NCI-H510A (cell line): ENCODE data around the gene REXO4.

Source experiments
- DNase-seq: peaks from one replicate; lab custom pipeline; 2025; lab: John Stamatoyannopoulos, UW

Gene REXO4

DNA sequence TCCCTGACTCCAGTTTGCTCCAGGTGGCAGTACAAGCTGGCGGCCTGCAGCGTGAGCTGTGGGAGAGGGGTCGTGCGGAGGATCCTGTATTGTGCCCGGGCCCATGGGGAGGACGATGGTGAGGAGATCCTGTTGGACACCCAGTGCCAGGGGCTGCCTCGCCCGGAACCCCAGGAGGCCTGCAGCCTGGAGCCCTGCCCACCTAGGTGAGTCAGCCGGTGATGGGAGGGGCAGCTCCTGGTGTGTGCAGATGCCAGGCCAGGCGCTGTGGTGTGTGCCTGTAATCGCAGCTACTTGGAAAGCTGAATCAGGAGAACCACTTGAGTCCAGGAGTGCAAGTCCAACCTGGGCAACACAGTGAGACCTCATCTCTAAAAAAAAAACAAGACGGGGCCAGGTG is 31.9 kb upstream of the REXO4 start:
- peak; percentile 51 for DNase-seq

DNA sequence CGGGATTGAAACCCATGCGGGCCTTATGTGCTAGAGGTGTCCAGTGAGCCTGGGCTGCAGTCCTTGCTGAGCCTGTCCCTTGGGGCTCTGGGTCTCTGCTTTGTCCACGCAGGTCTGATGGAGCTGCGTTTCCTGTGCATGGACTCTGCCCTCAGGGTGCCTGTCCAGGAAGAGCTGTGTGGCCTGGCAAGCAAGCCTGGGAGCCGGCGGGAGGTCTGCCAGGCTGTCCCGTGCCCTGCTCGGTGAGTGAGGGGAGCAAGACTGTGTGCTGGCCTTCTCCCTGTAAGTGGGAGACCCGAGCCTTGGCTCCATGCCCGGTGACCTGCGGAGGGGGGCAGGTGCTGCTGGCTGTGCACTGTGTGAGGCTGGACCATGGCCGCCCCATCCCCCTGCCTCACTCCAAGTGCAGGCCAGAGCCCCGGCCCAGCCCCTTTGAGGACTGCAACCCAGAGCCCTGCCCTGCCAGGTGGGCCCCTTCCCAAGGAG is 30.7 kb upstream of the REXO4 start:
- no peak for DNase-seq

GRCh38 chr9:133445293-133445969 is 27.6 kb upstream of the REXO4 start:
- no peak for DNase-seq

DNA sequence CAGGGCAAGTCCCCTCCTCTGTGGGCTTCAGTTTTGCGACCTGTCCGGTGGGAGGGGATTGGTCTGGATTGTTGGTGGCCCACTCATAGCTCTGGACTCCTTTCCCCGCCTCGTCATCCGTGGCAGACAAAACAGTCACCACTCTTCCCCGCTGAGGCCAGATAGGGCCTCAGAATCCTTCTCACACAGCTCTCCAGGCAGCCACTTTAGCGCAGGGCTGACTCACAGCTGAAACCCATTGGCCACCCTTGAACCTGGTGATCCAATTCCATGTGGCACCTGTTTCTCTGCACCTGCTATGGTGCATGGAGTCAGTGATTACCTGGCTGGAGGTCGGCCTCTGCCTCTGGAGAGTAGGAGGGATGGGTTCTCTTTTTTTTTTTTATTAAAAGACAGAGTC is 26.2 kb upstream of the REXO4 start:
- DNase-seq = peak; percentile 70

GRCh38 chr9:133443248-133443647 is 25.4 kb upstream of the REXO4 start:
- no peak for DNase-seq

- DNase-seq = no peak
These were observed 23.8 kb upstream of the REXO4 start for GRCh38 chr9:133441571-133441970.

DNA sequence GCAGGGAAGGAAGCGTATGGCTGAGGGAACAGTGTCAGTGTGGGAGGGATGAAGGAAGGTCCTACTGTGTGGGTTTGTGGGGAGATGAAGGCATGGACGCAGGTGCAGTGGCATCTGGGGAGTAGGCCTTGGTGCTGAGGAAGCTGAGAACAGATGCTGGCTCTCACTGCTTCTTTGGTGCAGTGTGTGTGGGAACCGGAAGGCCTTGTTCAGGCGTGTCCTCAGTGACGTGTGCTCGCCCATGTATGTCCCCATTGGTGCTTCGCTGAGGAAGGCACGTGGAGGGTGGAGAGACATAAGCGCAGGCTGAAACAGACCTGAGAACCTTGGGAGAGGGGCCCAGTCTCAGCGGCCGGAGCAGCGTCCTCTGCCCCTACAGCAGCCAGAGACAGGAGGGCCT is 23.1 kb upstream of the REXO4 start:
- DNase-seq = no peak

DNA sequence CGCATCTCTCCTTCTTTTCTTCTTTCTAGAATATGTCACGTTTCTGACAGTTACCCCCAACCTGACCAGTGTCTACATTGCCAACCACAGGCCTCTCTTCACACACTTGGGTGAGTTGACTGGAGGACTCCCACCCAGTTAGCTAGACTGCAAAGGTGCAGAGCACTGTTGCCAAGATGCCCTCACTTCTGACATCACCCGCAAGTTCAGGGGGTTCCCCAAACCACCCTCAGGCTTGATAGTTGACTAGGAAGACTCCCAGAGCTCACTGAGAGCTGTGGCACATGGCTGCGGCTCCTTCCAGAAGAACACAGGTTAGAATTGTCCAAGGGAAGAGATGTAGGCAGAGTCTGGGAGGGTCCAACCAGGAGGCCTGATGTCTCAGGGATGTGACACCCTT is 21.5 kb upstream of the REXO4 start:
- DNase-seq = no peak

GRCh38 chr9:133437753-133438531 is 20.1 kb upstream of the REXO4 start:
- DNase-seq = no peak

GRCh38 chr9:133436681-133437080 is 18.9 kb upstream of the REXO4 start:
- no peak for DNase-seq

- no peak for DNase-seq
These were observed 15.6 kb upstream of the REXO4 start for GRCh38 chr9:133433351-133433843.

GRCh38 chr9:133430244-133430643 is 12.4 kb upstream of the REXO4 start:
- no peak for DNase-seq

GRCh38 chr9:133429641-133430161 is 11.9 kb upstream of the REXO4 start:
- DNase-seq = no peak

- no peak for DNase-seq
These were observed 11.4 kb upstream of the REXO4 start for GRCh38 chr9:133429214-133429613.

DNA sequence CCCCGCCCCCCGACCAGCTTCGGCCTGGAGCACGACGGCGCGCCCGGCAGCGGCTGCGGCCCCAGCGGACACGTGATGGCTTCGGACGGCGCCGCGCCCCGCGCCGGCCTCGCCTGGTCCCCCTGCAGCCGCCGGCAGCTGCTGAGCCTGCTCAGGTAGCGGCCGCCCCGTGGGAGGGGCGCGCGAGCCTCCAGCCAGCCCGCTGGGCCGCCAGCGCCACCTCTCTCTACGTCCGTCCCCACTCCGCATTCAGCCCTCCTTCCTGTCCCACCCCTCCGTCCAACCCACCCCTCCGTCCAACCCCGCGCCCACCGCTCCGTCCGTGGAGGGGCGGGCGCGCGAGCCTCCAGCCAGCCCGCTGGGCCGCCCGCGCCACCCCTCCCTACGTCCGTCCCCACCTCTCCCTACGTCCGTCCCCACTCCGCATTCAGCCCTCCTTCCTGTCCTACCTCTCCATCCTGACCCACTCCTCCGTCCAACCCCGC is 10.8 kb upstream of the REXO4 start:
- peak; percentile 56 for DNase-seq

DNA sequence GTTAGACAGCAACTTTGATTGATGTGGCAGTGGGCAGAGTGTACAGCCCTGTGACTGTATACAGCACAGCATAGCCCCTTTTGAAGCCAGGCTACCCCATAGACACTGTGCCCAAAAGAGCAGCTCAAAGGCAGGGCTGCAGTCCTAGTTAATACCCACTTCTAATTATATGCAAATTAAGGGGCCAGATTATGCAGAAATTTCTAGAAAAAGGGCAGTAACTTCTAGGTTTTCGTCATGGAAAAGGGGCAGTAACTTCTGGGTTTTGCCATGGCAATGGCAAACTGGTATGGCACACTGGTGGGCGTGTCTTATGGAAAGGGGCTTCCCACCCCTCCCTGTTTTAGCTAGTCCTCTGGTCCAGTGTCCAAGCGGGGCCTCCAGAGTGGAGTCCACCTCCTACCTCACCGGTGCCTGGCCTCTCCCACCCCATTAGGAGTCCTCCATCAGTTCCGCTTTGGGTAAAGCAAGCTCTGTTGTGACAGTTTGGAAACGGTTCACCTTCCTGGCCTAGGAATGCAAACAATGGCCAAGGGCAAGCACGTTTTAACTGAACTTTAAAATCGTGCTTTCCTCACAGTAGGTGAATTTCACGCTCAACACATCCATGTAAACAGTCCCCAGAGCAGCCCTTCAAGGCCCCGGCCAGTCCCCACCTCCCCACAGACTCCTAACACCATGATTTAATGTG is 10.0 kb upstream of the REXO4 start:
- no peak for DNase-seq

DNA sequence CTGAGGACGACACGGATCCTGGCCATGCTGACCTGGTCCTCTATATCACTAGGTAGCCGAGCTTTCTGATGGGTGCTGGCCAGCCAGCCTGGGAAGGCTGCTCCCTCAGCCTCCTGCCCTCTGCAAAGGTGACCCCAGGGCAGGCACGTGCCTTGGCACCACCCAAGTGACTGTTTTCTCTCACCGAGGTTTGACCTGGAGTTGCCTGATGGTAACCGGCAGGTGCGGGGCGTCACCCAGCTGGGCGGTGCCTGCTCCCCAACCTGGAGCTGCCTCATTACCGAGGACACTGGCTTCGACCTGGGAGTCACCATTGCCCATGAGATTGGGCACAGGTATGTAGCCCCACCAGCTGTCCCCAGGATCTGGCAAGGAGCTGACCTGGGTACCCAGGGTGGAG is 8.2 kb upstream of the REXO4 start:
- DNase-seq = no peak

DNA sequence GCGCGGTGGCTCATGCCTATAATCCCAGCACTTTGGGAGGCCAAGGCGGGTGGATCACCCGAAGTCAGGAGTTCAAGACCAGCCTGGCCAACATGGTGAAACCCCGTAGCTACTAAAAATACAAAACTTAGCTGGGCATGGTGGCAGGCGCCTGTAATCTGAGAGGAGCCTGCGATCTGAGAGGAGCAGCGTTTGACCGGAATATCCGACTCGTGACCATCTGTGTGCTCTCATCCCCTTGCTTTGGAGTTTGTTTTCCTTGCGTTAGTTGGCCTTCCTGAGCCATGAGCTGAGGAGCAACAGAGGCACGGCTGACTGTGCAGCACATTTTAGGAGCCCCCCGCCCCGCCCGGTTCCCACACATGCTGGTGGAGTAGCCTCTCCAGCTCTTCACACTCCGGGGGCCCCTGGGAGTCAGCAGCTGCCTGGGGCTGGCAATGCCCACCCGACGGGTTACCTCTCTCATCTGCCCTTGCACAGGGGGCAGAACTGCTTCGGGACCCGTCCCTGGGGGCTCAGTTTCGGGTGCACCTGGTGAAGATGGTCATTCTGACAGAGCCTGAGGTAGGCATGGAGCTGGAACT is 7.3 kb upstream of the REXO4 start:
- DNase-seq = no peak

DNA sequence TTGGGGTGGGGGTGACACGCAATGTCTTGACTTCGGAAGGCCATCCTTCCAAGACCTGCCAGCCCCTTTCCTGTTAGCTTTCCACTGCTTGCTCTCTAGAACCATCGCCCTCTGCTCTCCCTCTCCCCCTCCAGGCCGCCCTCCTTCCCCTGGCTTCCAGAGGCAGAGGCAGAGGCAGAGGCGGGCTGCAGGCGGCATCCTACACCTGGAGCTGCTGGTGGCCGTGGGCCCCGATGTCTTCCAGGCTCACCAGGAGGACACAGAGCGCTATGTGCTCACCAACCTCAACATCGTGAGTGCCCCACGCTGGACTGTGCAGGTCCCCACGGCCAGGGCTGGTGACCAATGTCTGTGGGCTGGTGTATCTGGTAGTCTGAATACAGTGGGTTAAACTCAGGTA is 6.4 kb upstream of the REXO4 start:
- DNase-seq = no peak

GRCh38 chr9:133423216-133423615 is 5.4 kb upstream of the REXO4 start:
- no peak for DNase-seq

GRCh38 chr9:133421615-133422542 is 4.1 kb upstream of the REXO4 start, which contains the start of gene ADAMTS13:
TSS of gene ADAMTS13 (plus strand) at chr9:133422367. CDS start at chr9:133422444, 77 bp downstream.
- no peak for DNase-seq
